Globus pallidus (tissue), 1 donor: ENCODE data around the gene CD81.
"Not testable (repeated sequence)": the region's sequence is repeated elsewhere in the genome, so short reads cannot be mapped to it uniquely, and the experiment has no call there.

Experiments
- DNase-seq: peaks from one replicate; pipeline ENCODE4 v3.0.0-alpha.2; 2015; ENCODE audit warnings: low spot score

Gene CD81

GRCh38 chr11:2376751-2377451, at the start of gene CD81:
Gene CD81 (plus strand): TSS chr11:2377310. CDS start chr11:2377550, 240 bp downstream.
- no peak for DNase-seq

GRCh38 chr11:2328021-2328420, 49.1 kb upstream of the CD81 start:
- DNase-seq, result peak; percentile 36

GRCh38 chr11:2328656-2329354, 48.3 kb upstream of the CD81 start:
- DNase-seq, result no peak

- DNase-seq, result no peak
Observed at GRCh38 chr11:2329551-2329950, 47.6 kb upstream of the CD81 start.

- no peak for DNase-seq
Observed at GRCh38 chr11:2330696-2331095, 46.4 kb upstream of the CD81 start.

GRCh38 chr11:2331404-2331803, 45.7 kb upstream of the CD81 start:
- DNase-seq, result no peak

GRCh38 chr11:2332569-2332968, 44.5 kb upstream of the CD81 start:
- DNase-seq, result not testable (repeated sequence)

GRCh38 chr11:2333486-2334205, 43.5 kb upstream of the CD81 start:
- not testable (repeated sequence) for DNase-seq

GRCh38 chr11:2335286-2335685, 41.8 kb upstream of the CD81 start:
- not testable (repeated sequence) for DNase-seq

GRCh38 chr11:2338760-2339159, 38.4 kb upstream of the CD81 start:
- DNase-seq, result not testable (repeated sequence)

- no peak for DNase-seq
Observed at GRCh38 chr11:2342557-2342956, 34.6 kb upstream of the CD81 start.

GRCh38 chr11:2342981-2343380, 34.1 kb upstream of the CD81 start:
- DNase-seq, result no peak

GRCh38 chr11:2343502-2343901, 33.6 kb upstream of the CD81 start:
- DNase-seq, result no peak

GRCh38 chr11:2345050-2345449, 32.1 kb upstream of the CD81 start:
- no peak for DNase-seq

- no peak for DNase-seq
Observed at GRCh38 chr11:2346014-2346413, 31.1 kb upstream of the CD81 start.

GRCh38 chr11:2346586-2347307, 30.4 kb upstream of the CD81 start:
- DNase-seq, result no peak

GRCh38 chr11:2347308-2347830, 29.7 kb upstream of the CD81 start:
- DNase-seq, result no peak

- DNase-seq, result no peak
Observed at GRCh38 chr11:2348986-2349385, 28.1 kb upstream of the CD81 start.

- DNase-seq, result no peak
Observed at GRCh38 chr11:2351701-2352100, 25.4 kb upstream of the CD81 start.

GRCh38 chr11:2352420-2352819, 24.7 kb upstream of the CD81 start:
- no peak for DNase-seq

GRCh38 chr11:2355000-2355644, 22.0 kb upstream of the CD81 start:
- no peak for DNase-seq

GRCh38 chr11:2357246-2357645, 19.9 kb upstream of the CD81 start:
- DNase-seq, result no peak
